ENCODE results near the gene FZD1. TPM values are rescaled to one million over a fixed set of nuclear protein-coding genes. Genes with fewer than 3 reads are reported as not detected.
A peak's percentile ranks its signal among the peaks of the same experiment; 100 is the strongest.

The FZD1 gene
- total RNA-seq (2012; rRNA removed) (3.6 and 4.4 TPM in 2 replicates), polyA plus RNA-seq (2012; rRNA removed) (6.5 and 6.8 TPM in 2 replicates), Bru-seq, nascent RNA (percentile 46 among the genes with signal in this experiment), BruChase-seq, experiment 1, labeled RNA remaining after a 6-hour chase (percentile 69 among the genes with signal in this experiment), BruChase-seq, experiment 2, labeled RNA remaining after a 2-hour chase (percentile 81 among the genes with signal in this experiment)
- polyA plus RNA-seq (2012; cell fraction: cytosol; rRNA removed) = 3.0 and 9.1 TPM in 2 replicates
- polyA plus RNA-seq (2012; cell fraction: nucleus; rRNA removed; ENCODE audit: low replicate concordance) = 1.8 and 3.0 TPM in 2 replicates
- long read RNA-seq, full-length matches to known transcripts = 81 of 81 reads
- long read RNA-seq, partial matches to known transcripts = 0 of 81 reads
- long read RNA-seq, other reads (novel, unspliced or antisense) = 0 of 81 reads

GRCh38 chr7:91264046-91264923 lies at the start of gene FZD1:
FZD1 (plus strand) TSS chr7:91264433; CDS start chr7:91264881, 448 bp downstream.
- ATAC-seq (ENCODE audit: low read depth) = peak; percentile 89
- no TSS peak for BruUV-seq (replicated peaks)
- intact Hi-C loops (cut with micrococcal nuclease) = loop anchor here (1.0 to 10.0 kb wide), 9 partner anchors 81 to 1183 kb away; partner anchors contain the start of genes AKAP9, CDK14, GATAD1 and MTERF1
- TF ChIP-seq MAFK (IDR thresholded peaks at IDR 0.05; ENCODE audit: low read depth, low read length) (peak; percentile 1; the same call in 1 of the 2 replicates), MXI1 (IDR thresholded peaks at IDR 0.05; ENCODE audit: borderline replicate concordance, low read depth, low read length) (peak; percentile 44; the same call in 1 of the 2 replicates), RAD21 (IDR thresholded peaks at IDR 0.05; ENCODE audit: low read length) (peak; percentile 25; the same call in 1 of the 2 replicates), CHD1 (IDR thresholded peaks at IDR 0.05; ENCODE audit: low read depth, low read length) (no peak; the same call in 1 of the 2 replicates), CEBPB (IDR thresholded peaks at IDR 0.05; ENCODE audit: low read depth, low read length) (no peak), USF2 (IDR thresholded peaks at IDR 0.05; ENCODE audit: low read depth, low read length) (0 out of 2 replicates have a peak, but pooled peaks have one; percentile 29), RFX5 (IDR thresholded peaks at IDR 0.05; ENCODE audit: low read depth, low read length) (no peak), RCOR1 (IDR thresholded peaks at IDR 0.05; ENCODE audit: insufficient replicate concordance, low read length) (peak; percentile 88), SMC3 (IDR thresholded peaks at IDR 0.05; ENCODE audit: low read depth, low read length) (0 out of 2 replicates have a peak, but pooled peaks have one; percentile 3), POLR2A (IDR thresholded peaks at IDR 0.05; ENCODE audit: low read depth, low read length) (peak; percentile 63; the same call in 1 of the 2 replicates), BHLHE40 (IDR thresholded peaks at IDR 0.05; ENCODE audit: low read depth, low read length) (peak; percentile 48; the same call in 1 of the 2 replicates), ELK1 (IDR thresholded peaks at IDR 0.05; ENCODE audit: borderline replicate concordance, low read depth, low read length) (no peak), FOS (IDR thresholded peaks at IDR 0.05; ENCODE audit: low read depth, low read length) (0 out of 2 replicates have a peak, but pooled peaks have one; percentile 5)

More at GRCh38 chr7:91264046-91264923, at the start of gene FZD1:
- H4K91ac ChIP-seq (ENCODE audit: insufficient read depth, low read depth, low read length) = peak within 1 kb of the TSS; percentile 67
- peaks cover 4% of the 10 kb centered on the region for H3K4me1 ChIP-seq (ENCODE audit: control insufficient read depth, insufficient read depth, low read length)
- CTCF ChIA-PET = no interaction called here
- H3K18ac ChIP-seq (ENCODE audit: low read depth, low read length) = peak within 1 kb of the TSS; percentile 73
- H2BK5ac ChIP-seq (ENCODE audit: low read depth, low read length, poor library complexity, severe bottlenecking) = peak within 1 kb of the TSS; percentile 84
- H3K79me1 ChIP-seq (ENCODE audit: low read depth in 1 of 2, low read length in 2 of 2) = peaks cover 18 to 29% of the 10 kb centered on the region in 2 experiments
- peak within 1 kb of the TSS; percentile 77 for H3K14ac ChIP-seq (replicated peaks; ENCODE audit: low read depth, low read length)
- H2AK5ac ChIP-seq (ENCODE audit: low read depth, low read length) = peak within 1 kb of the TSS; percentile 90; the same call in 1 of the 2 replicates
- peak within 1 kb of the TSS; percentile 89 for H3K27ac ChIP-seq (ENCODE audit: insufficient read depth, low read length)
- H3K4me2 ChIP-seq (ENCODE audit: low read depth, low read length) = peak within 1 kb of the TSS; percentile 90
- H2BK120ac ChIP-seq (ENCODE audit: low read depth, low read length) = peak within 1 kb of the TSS; percentile 74
- H2BK15ac ChIP-seq (ENCODE audit: low read depth, low read length) = peak within 1 kb of the TSS; percentile 68; the same call in 1 of the 3 replicates
- H3K4me3 ChIP-seq (ENCODE audit: insufficient read depth, low read depth, low read length) = peak within 1 kb of the TSS; percentile 75
- H2AFZ ChIP-seq (replicated peaks; ENCODE audit: low read length, poor library complexity) = peak within 1 kb of the TSS; percentile 84
- in situ Hi-C loops (cut with MboI; ENCODE audit: low sequenced_read_pairs) = no loop called here
- H3K9me3 ChIP-seq (ENCODE audit: control insufficient read depth, insufficient read depth, low read length) = no peaks in the 10 kb centered on the region
- peaks cover 5% of the 10 kb centered on the region; the same call in 1 of the 2 replicates for H3K9me1 ChIP-seq (ENCODE audit: insufficient read depth, low read length)
- H2AK9ac ChIP-seq (replicated peaks; ENCODE audit: low read depth, low read length, poor library complexity) = peak within 1 kb of the TSS; percentile 60
- peak within 1 kb of the TSS; percentile 76 for H3K9ac ChIP-seq (ENCODE audit: low read depth, low read length)
- H3K27me3 ChIP-seq (ENCODE audit: control insufficient read depth, insufficient read depth, low read length) = no peaks in the 10 kb centered on the region
- POLR2A ChIA-PET (ENCODE audit: unreplicated experiment) = no interaction called here
- H4K8ac ChIP-seq (ENCODE audit: low read depth in 2 of 2, low read length in 2 of 2) = peak within 1 kb of the TSS; percentile 74 to 87; a peak in 3 of 4 replicates
- H3K4ac ChIP-seq (ENCODE audit: low read depth, low read length) = peak within 1 kb of the TSS; percentile 79
- no peaks in the 10 kb centered on the region; the same call in 1 of the 2 replicates for H3K36me3 ChIP-seq (ENCODE audit: control insufficient read depth, insufficient read depth, low read length)
- H3K23ac ChIP-seq (ENCODE audit: low read depth, low read length) = peak within 1 kb of the TSS; percentile 95
- peak within 1 kb of the TSS; percentile 50 for H4K5ac ChIP-seq (ENCODE audit: low read depth, low read length)
- WGBS, 2 experiments (ENCODE audit: extremely low coverage in 2 of 2, insufficient read length in 1 of 2) = 1% methylated on average over 41 of the region's 90 CpGs; no CpG with 5 or more reads in 1 of the 2 experiments
- DNase-seq = peak; percentile 99
- dilution Hi-C loops (cut with HindIII; ENCODE audit: low sequenced_read_pairs, unreplicated experiment) = no loop called here
- no peaks in the 10 kb centered on the region; the same call in 1 of the 2 replicates for H4K20me1 ChIP-seq (ENCODE audit: insufficient read depth, low read length)
- H2BK20ac ChIP-seq (ENCODE audit: low read depth, low read length) = peak within 1 kb of the TSS; percentile 52; the same call in 1 of the 2 replicates
- H3K56ac ChIP-seq (ENCODE audit: extremely low read depth, insufficient read depth, low read length) = peak within 1 kb of the TSS; percentile 93
